Keratinocyte (primary cell): ENCODE data around the gene PADI1. TPM values are rescaled to one million over a fixed set of nuclear protein-coding genes. Genes with fewer than 3 reads are reported as not detected.

Experiments used
- DNase-seq: peaks from one replicate; pipeline ENCODE4 v3.0.0-alpha.2; 2011; ENCODE audit warnings: low read depth, missing footprints, low spot score
- FAIRE-seq: peaks from 2 replicates; lab custom pipeline; 2011; peaks lifted over from hg19 to GRCh38; lab: Jason Lieb, UNC
- H2AFZ ChIP-seq: 2 replicates; pipeline ENCODE4 v1.6.0; 2012; ENCODE audit warnings: low read length, control low read depth, inconsistent platforms; ENCODE audit not compliant: control insufficient read depth
- H3K27ac ChIP-seq: 2 replicates; pipeline ENCODE4 v1.5.1; 2011; ENCODE audit warnings: low read length; ENCODE audit not compliant: control insufficient read depth, insufficient read depth
- H3K27me3 ChIP-seq: 3 replicates; pipeline ENCODE4 v1.6.0; 2011; ENCODE audit warnings: low read length; ENCODE audit not compliant: control insufficient read depth, insufficient read depth; ENCODE audit errors: extremely low read depth
- H3K36me3 ChIP-seq, 2 experiments: 2 replicates in 1 of 2; 3 replicates in 1 of 2; pipeline ENCODE4 v1.5.1; 2011; ENCODE audit warnings: low read length in 2 of 2, mild to moderate bottlenecking in 1 of 2; ENCODE audit not compliant: control insufficient read depth in 2 of 2, insufficient read depth in 2 of 2; ENCODE audit errors: extremely low read depth in 1 of 2
- H3K4me1 ChIP-seq: 3 replicates; pipeline ENCODE4 v1.5.1; 2011; ENCODE audit warnings: low read length; ENCODE audit not compliant: control insufficient read depth, insufficient read depth; ENCODE audit errors: extremely low read depth
- H3K4me2 ChIP-seq: 3 replicates; pipeline ENCODE4 v1.6.0; 2011; ENCODE audit warnings: low read depth, low read length; ENCODE audit not compliant: control insufficient read depth, insufficient read depth; ENCODE audit errors: extremely low read depth
- H3K4me3 ChIP-seq, 3 experiments: fragments of 200-600 bp in 1 of 3; sonication (generic) in 1 of 3; 2 replicates in 2 of 3; 3 replicates in 1 of 3; pipeline ENCODE4 v1.5.1; 2011 to 2016; ENCODE audit warnings: low read length in 3 of 3, mild to moderate bottlenecking in 3 of 3, control low read depth in 2 of 3, inconsistent platforms in 1 of 3, low read depth in 1 of 3, mixed read lengths in 1 of 3, mixed run types in 1 of 3, moderate library complexity in 1 of 3; ENCODE audit not compliant: control insufficient read depth in 2 of 3, insufficient read depth in 2 of 3; ENCODE audit errors: extremely low read depth in 1 of 3
- H3K79me2 ChIP-seq: 2 replicates; pipeline ENCODE4 v1.6.0; 2012; ENCODE audit warnings: low read length; ENCODE audit not compliant: control insufficient read depth, insufficient read depth
- H3K9ac ChIP-seq: 3 replicates; pipeline ENCODE4 v1.6.0; 2011; ENCODE audit warnings: low read length; ENCODE audit not compliant: control insufficient read depth, insufficient read depth; ENCODE audit errors: extremely low read depth
- H3K9me1 ChIP-seq: 3 replicates; pipeline ENCODE4 v1.6.0; 2011; ENCODE audit warnings: low read length; ENCODE audit not compliant: control insufficient read depth, insufficient read depth; ENCODE audit errors: extremely low read depth
- H3K9me3 ChIP-seq: 2 replicates; pipeline ENCODE4 v1.5.1; 2012; ENCODE audit warnings: low read depth, low read length; ENCODE audit not compliant: control insufficient read depth
- H4K20me1 ChIP-seq: 3 replicates; pipeline ENCODE4 v1.6.0; 2011; ENCODE audit warnings: low read length; ENCODE audit not compliant: control insufficient read depth, insufficient read depth; ENCODE audit errors: extremely low read depth
- EZH2 ChIP-seq: IDR thresholded peaks from one replicate; pipeline ENCODE4 v1.6.1; 2012; ENCODE audit warnings: inconsistent platforms, mild to moderate bottlenecking, low read length, moderate library complexity
- dilution Hi-C: fragments of 300-500 bp; cut with MboI; formaldehyde crosslinking; loops from one replicate; pipeline ENCODE4 v1.7.0; 2020; ENCODE audit warnings: low sequenced_read_pairs; ENCODE audit not compliant: extremely low pct_ligation_motif_present
- polyA plus RNA-seq, 5 experiments: library from polyadenylated mRNA; depleted of rRNA in 3 of 5; stranded (reverse) in 3 of 5; stranded (forward) in 1 of 5; unstranded in 1 of 5; fragments of >200 nt; gene quantifications; 1 replicate in 1 of 5; 2 replicates in 3 of 5; 3 replicates in 1 of 5; pipeline versions ENCODE4 v1.2.1 to v1.2.3, GENCODE V29; 2011 to 2012; ENCODE audit warnings: missing spikeins in 2 of 5, low read depth in 1 of 5, low replicate concordance in 1 of 5
- TF ChIP-seq, protein P1 (sequence below), 3 experiments: IDR thresholded peaks in 1 of 3; conservative IDR thresholded peaks in 1 of 3; optimal IDR thresholded peaks in 1 of 3; 2 replicates in 2 of 3; 3 replicates in 1 of 3; pipeline versions ENCODE3 to v1.5.1; 2011; ENCODE audit warnings: low read length in 3 of 3, mild to moderate bottlenecking in 3 of 3, moderate library complexity in 2 of 3, control low read depth in 1 of 3, inconsistent platforms in 1 of 3; ENCODE audit not compliant: insufficient read depth in 2 of 3; ENCODE audit errors: extremely low read depth in 1 of 3

PADI1 gene
- polyA plus RNA-seq, 1 donor (not counting 4 experiments of a cell fraction or from before 2014, with no cell fraction given): 0.96 TPM

DNA sequence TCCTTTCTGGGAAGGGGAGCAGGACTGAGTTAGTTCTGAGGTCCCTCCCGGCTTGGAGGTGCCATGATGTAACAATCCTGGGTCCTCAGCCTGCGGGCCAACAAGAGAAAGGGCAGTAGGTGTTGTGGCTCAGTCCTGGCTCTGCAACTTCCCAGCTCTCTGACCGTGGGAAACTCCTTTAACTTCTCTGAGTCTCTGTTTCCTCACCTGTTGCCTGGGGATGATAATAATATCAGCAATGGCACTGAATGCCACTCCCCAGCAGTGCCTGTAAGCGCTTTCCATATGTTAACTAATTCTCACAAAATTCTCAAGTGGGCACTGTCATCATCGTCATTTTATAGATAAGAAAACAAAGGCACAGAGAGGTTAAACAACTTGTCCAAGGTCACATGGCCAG, 46.3 kb downstream of the PADI1 start:
- Histone ChIP-seq H3K4me1 (peaks cover 42% of the 10 kb centered on the region), H3K27me3 (no peaks in the 10 kb centered on the region), H4K20me1 (no peaks in the 10 kb centered on the region), H3K79me2 (no peaks in the 10 kb centered on the region), H3K4me2 (peak overlapping the region; percentile 35), H2AFZ (no peak overlapping the region), H3K9me1 (no peaks in the 10 kb centered on the region), H3K36me3 (no peaks in the 10 kb centered on the region), H3K9ac (no peak overlapping the region), H3K9me3 (no peaks in the 10 kb centered on the region), H3K4me3 (no peak overlapping the region), H3K27ac (peak overlapping the region; percentile 56)
- no peak for DNase-seq
- dilution Hi-C loops: no loop called here
- peak; percentile 32 for FAIRE-seq
- TF ChIP-seq, protein P1, sequence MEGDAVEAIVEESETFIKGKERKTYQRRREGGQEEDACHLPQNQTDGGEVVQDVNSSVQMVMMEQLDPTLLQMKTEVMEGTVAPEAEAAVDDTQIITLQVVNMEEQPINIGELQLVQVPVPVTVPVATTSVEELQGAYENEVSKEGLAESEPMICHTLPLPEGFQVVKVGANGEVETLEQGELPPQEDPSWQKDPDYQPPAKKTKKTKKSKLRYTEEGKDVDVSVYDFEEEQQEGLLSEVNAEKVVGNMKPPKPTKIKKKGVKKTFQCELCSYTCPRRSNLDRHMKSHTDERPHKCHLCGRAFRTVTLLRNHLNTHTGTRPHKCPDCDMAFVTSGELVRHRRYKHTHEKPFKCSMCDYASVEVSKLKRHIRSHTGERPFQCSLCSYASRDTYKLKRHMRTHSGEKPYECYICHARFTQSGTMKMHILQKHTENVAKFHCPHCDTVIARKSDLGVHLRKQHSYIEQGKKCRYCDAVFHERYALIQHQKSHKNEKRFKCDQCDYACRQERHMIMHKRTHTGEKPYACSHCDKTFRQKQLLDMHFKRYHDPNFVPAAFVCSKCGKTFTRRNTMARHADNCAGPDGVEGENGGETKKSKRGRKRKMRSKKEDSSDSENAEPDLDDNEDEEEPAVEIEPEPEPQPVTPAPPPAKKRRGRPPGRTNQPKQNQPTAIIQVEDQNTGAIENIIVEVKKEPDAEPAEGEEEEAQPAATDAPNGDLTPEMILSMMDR (optimal IDR thresholded peaks at IDR 0.05 in 1 of 3, IDR thresholded peaks at IDR 0.05 in 1 of 3, conservative IDR thresholded peaks at IDR 0.05 in 1 of 3; ENCODE audit: extremely low read depth in 1 of 3, insufficient read depth in 2 of 3, low read length in 3 of 3): no peak
- TF ChIP-seq EZH2: no peak

DNA sequence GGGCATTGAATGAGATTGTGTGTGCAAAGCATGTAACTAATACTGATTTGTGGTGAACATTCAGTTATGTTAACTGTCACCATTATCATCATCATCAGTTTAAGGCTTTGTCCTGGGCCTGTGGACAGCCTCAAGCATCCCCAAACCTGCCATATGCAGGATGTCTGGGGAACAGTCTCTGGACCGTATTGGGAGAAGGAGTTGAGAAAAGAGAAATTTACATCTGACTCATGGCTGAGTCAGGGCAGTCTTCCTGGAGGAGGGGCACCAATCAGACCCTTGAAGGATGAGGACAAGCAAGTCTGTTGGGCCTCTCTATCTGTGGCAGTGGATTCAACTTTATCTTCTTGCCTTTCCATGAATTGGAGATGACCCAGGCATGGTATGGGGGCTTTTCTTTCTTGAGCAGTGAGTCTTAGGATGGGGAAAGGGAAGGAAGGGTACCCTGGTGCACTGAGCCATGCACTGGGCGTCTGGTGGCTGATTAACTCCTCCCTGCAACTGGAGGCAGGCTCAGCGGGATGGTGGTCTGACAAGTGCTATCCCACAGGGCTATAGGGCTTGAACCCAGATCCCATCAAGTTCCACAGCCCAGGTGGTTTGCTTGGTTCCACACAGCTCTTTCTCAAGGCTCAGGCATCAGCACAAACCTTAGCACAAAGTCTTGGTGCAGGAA, 46.9 kb downstream of the PADI1 start:
- no peak overlapping the region for H3K4me3 ChIP-seq
- H4K20me1 ChIP-seq: no peaks in the 10 kb centered on the region
- H3K9ac ChIP-seq: no peak overlapping the region
- H3K4me1 ChIP-seq: peaks cover 40% of the 10 kb centered on the region
- dilution Hi-C loops: no loop called here
- H3K27ac ChIP-seq: peak overlapping the region; percentile 56
- peak; percentile 97 for FAIRE-seq
- no peaks in the 10 kb centered on the region for H3K27me3 ChIP-seq
- peak; percentile 28 for DNase-seq
- no peaks in the 10 kb centered on the region for H3K79me2 ChIP-seq
- no peaks in the 10 kb centered on the region for H3K9me3 ChIP-seq
- no peaks in the 10 kb centered on the region for H3K36me3 ChIP-seq
- H3K4me2 ChIP-seq: peak overlapping the region; percentile 56
- no peak for TF ChIP-seq EZH2
- TF ChIP-seq, protein P1 (optimal IDR thresholded peaks at IDR 0.05 in 1 of 3, IDR thresholded peaks at IDR 0.05 in 1 of 3, conservative IDR thresholded peaks at IDR 0.05 in 1 of 3; ENCODE audit: extremely low read depth in 1 of 3, insufficient read depth in 2 of 3, low read length in 3 of 3): no peak
- H2AFZ ChIP-seq: no peak overlapping the region
- H3K9me1 ChIP-seq: no peaks in the 10 kb centered on the region
